Esophagus (tissue), 2 donors: ENCODE results near the gene PRKACA. TPM values are rescaled to one million over a fixed set of nuclear protein-coding genes. Genes with fewer than 3 reads are reported as not detected.

Source experiments
- H3K27ac ChIP-seq, 2 donors: one replicate each; pipeline ENCODE4 v1.5.1; 2013; ENCODE audit warnings: low read depth in 2 of 2, mild to moderate bottlenecking in 2 of 2, inconsistent platforms in 1 of 2, low read length in 1 of 2, moderate library complexity in 1 of 2
- H3K27me3 ChIP-seq, 2 donors: one replicate each; pipeline ENCODE4 v1.6.1; 2013; ENCODE audit warnings: low read length in 2 of 2, control low read depth in 1 of 2, mild to moderate bottlenecking in 1 of 2; ENCODE audit not compliant: insufficient read depth in 2 of 2, control insufficient read depth in 1 of 2
- H3K36me3 ChIP-seq, 2 donors: one replicate each; pipeline ENCODE4 v1.6.1; 2013; ENCODE audit warnings: low read length in 1 of 2; ENCODE audit not compliant: control insufficient read depth in 2 of 2, insufficient read depth in 2 of 2
- H3K4me1 ChIP-seq, 2 donors: one replicate each; pipeline ENCODE4 v1.6.1; 2013; ENCODE audit warnings: low read length in 1 of 2; ENCODE audit not compliant: control insufficient read depth in 2 of 2, insufficient read depth in 2 of 2
- H3K4me3 ChIP-seq, 2 donors: one replicate each; pipeline ENCODE4 v1.5.1; 2013; ENCODE audit warnings: low read length in 2 of 2, mild to moderate bottlenecking in 2 of 2, low read depth in 1 of 2, moderate library complexity in 1 of 2
- H3K9me3 ChIP-seq, 2 donors: one replicate each; pipeline ENCODE4 v1.6.1; 2013; ENCODE audit warnings: mild to moderate bottlenecking in 2 of 2, low read depth in 1 of 2, low read length in 1 of 2, moderate library complexity in 1 of 2; ENCODE audit not compliant: control insufficient read depth in 2 of 2, insufficient read depth in 1 of 2
- WGBS, 2 donors: extraction: QIAGEN DNeasy Blood & Tissue Kit; methylation state at CpG; one replicate each; pipeline ENCODE4 v1.1.7; 2013; 5-methylcytosine and 5-hydroxymethylcytosine counted together
- polyA plus RNA-seq, 2 donors: library from polyadenylated mRNA; stranded (reverse); fragments of 200-250 nt; gene quantifications; one replicate each; pipeline ENCODE4 v1.2.3, GENCODE V29; 2013
- donor health status: healthy with polysubstance abuse.
- donor health status: Bipolar disorder and iron deficiency.

The PRKACA gene
- polyA plus RNA-seq, 2 donors: 31.2 to 32.2 TPM

DNA sequence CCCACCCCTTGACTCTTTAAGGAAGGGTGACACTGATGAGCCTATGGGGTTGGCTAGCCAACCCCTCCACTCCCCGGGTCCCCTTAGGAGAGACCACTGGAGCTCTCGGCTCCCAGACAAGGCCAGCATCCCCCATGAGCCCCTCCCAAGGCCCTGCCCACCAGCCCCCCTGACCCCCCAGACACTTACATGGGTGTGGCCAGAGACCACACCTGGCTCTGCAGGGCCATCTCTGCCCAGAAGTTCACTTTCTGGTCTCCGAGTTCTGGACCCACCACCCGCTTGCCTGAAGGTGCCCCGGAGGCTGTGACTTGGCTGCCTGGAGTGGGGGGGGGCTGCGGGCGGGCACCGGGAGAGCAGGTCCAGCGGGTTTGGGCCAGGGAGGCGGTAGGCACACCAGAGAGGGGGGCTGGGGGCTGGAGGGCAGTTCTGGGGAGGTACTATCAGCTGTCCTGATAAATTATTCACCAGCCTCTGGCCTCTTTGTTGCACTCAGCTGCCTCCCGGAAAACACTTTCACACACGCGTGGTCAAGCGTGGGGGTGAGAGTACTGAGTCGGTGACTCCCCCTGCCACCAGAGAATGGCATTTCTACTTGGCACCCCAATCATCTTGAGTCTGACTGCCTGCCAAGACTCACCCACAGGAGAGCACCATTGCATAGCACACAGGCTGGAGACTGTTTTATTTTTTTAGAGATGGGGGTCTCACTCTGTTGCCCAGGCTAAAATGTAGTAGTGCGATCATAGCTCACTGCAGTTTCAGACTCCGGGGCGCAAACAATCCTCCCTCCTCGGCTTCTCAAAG is 55.6 kb downstream of the PRKACA start, which contains the start of gene PALM3:
Gene PALM3 (minus strand): TSS at position 326 of the 807 bp plus-strand sequence. CDS start 96 bp downstream, at position 230.
- Histone ChIP-seq H3K36me3 (no peaks in the 10 kb centered on the region), H3K27me3 (peaks cover 0 to 6% of the 10 kb centered on the region in 2 donors), H3K9me3 (no peaks in the 10 kb centered on the region), H3K27ac (no peak within 1 kb of the TSS), H3K4me3 (no peak within 1 kb of the TSS), H3K4me1 (peaks cover 0 to 11% of the 10 kb centered on the region in 2 donors)
- WGBS, 2 donors: 41 to 48% methylated on average over 19 of the region's 19 CpGs

DNA sequence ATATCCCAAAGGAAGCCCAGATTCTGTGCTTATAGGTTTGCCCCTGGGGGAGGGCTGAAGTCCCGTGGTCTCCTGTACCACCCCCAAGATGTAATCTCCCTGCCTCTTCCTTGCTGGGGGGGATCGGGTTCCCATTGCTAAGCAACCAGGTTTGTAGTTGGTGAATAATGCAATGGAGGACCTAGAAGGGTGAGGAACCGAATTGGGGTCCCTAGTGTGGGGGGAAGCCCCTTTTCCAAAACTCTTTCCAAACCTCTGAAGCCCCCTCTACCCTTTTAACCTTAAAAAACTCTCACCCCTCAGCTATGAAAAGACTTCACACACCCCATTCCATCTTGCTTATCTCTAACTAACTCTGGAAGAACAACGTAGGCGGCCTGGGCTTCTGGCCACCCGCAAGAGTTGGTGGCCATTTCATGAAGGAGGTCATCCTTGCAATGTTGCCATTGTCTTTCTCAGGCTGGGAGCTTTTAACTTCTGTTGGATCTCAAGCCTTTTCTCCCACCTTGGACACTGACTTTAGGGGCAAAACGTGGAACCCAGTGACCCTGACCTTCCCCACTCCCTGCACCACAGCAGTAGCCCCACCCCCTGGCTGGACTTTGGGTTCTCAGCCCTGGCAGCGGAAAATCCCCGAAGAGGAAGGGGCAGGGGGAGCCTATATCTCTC is 56.3 kb downstream of the PRKACA start:
- H3K4me3 ChIP-seq: no peak overlapping the region
- no peak overlapping the region for H3K27ac ChIP-seq
- peaks cover 0 to 11% of the 10 kb centered on the region in 2 donors for H3K4me1 ChIP-seq
- 42 to 55% methylated on average over 9 of the region's 9 CpGs for WGBS, 2 donors
- H3K9me3 ChIP-seq: no peaks in the 10 kb centered on the region
- H3K27me3 ChIP-seq: peaks cover 0 to 6% of the 10 kb centered on the region in 2 donors
- no peaks in the 10 kb centered on the region for H3K36me3 ChIP-seq

DNA sequence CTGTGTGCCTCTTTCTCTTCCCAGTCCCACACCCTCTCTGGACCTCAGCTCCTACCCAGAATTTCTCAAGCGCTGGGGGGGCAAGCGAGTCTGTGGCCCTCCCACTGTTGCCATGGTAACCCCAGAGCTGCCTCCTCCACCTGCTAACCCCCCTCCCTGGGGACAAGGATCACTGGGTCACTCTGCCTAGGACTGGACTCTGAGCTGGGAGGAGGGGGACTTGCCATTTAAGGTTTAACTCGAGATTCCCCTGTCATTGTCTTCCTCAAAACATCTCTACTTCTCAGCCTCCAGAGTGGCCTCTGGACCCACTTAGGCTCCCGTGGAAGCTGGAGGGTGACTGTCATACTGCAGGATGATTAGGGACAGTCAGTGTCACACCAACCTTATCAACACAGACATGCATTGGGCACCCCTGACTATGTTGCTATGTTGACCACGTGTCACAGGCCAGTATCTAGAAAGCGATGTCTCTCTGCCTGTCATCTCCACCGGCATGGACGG is 57.9 kb downstream of the PRKACA start:
- peaks cover 0 to 6% of the 10 kb centered on the region in 2 donors for H3K27me3 ChIP-seq
- no peak overlapping the region for H3K4me3 ChIP-seq
- H3K27ac ChIP-seq: no peak overlapping the region
- peaks cover 0 to 11% of the 10 kb centered on the region in 2 donors for H3K4me1 ChIP-seq
- no peaks in the 10 kb centered on the region for H3K36me3 ChIP-seq
- WGBS, 2 donors: 38 to 48% methylated on average over 8 of the region's 8 CpGs
- H3K9me3 ChIP-seq: no peaks in the 10 kb centered on the region

DNA sequence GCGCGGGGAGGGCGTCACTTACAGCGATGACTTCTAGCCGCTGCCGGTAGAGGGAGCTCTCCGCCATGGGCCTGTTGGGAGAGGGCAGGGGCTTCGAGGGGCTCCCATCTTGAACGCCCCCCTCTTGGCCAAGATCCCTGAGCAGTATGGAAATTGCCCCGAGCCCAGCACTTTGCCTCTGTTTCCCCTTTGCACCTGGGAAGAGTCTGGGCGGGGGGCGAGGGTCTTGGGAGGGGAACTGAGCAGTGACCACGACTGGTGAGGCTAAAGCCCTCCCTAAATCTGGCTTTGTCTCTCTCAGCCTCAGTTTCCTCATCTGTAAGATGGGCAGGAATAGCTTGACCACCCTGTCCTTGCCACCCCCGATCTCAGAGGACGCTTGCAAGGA is 58.5 kb downstream of the PRKACA start:
- Histone ChIP-seq H3K4me3 (no peak overlapping the region), H3K27me3 (peaks cover 0 to 6% of the 10 kb centered on the region in 2 donors), H3K4me1 (peaks cover 0 to 11% of the 10 kb centered on the region in 2 donors), H3K9me3 (no peaks in the 10 kb centered on the region), H3K36me3 (no peaks in the 10 kb centered on the region), H3K27ac (no peak overlapping the region)
- WGBS, 2 donors: 19 to 21% methylated on average over 15 of the region's 15 CpGs

DNA sequence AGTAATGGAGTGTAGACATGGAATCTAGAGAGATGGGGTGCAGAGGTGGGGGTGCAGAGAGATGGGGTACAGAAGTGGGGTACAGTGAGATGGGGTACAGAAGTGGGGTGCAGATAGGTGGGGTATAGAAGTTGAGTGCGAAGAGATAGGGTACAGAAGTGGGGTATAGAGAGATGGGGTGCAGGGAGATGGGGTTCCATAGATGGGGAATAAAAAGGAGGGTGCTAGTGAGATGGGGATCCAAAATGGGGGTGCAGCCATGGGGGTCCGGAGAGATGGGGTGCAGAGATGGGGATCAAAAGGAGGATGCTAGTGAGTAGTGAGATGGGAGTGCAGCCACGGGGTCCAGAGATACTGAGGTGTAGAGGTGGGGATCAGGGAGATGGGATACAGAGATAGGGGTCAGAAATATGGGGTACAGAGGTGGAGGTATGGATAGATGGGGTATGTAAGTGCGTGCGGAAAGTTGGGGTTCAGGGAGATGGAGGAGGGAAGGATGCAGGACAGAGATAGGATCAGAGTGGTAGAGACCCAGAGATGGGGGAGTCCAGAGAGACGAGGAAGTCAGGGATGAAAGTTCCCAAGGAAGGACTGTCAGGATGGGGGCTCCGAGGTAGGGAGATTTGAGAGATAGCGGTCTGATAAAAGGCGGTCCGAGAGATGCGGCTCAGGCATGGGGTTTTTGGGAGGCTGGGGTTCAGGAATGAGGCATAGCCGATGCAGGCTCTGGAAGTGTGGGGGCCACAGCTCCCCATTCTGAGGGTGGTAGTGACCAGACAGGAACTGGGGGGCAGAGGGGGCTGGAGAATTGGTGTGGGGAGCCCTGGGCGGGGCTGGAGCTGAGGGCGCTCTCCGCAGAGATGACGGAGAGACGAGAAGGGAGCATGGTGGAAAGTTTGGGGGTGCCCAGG is 59.1 kb downstream of the PRKACA start:
- Histone ChIP-seq H3K4me3 (no peak overlapping the region), H3K36me3 (no peaks in the 10 kb centered on the region), H3K27me3 (peaks cover 0 to 6% of the 10 kb centered on the region in 2 donors), H3K4me1 (peaks cover 0 to 11% of the 10 kb centered on the region in 2 donors), H3K27ac (no peak overlapping the region), H3K9me3 (no peaks in the 10 kb centered on the region)
- 28 to 29% methylated on average over 17 of the region's 17 CpGs for WGBS, 2 donors

DNA sequence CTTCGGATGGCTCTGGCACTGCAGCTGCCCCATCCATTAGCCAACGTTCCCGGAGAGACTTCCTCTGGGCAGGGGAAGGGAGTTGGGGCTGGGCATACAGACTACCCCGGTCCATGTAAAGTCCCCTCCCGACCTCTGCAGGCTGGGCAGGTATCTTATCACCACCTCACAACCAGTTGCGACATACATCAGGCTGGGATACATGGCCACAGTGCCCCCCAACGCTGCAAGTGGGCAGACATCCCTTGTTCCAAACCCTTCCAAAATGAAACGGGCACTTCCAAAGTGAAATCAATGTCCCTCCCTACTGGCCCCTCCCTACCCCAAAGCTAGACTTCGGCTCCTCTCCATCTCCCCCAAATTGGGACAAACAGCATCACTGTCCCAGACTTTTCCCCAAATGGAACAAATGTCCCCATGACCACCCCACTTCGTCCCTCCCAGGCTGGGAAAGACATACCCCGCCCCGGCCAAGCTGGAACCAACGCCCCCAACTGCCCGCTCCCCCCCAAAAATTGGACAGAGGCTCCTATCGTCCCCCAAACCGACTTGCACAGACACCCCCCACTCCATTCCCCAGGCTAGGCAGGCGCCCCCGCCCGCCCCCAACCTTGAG is 60.7 kb downstream of the PRKACA start:
- peaks cover 0 to 2% of the 10 kb centered on the region in 2 donors for H3K9me3 ChIP-seq
- H3K4me1 ChIP-seq: peaks cover 0 to 11% of the 10 kb centered on the region in 2 donors
- peaks cover 0 to 6% of the 10 kb centered on the region in 2 donors for H3K27me3 ChIP-seq
- H3K36me3 ChIP-seq: no peaks in the 10 kb centered on the region
- 32 to 37% methylated on average over 19 of the region's 19 CpGs for WGBS, 2 donors
- H3K4me3 ChIP-seq: no peak overlapping the region
- H3K27ac ChIP-seq: no peak overlapping the region

DNA sequence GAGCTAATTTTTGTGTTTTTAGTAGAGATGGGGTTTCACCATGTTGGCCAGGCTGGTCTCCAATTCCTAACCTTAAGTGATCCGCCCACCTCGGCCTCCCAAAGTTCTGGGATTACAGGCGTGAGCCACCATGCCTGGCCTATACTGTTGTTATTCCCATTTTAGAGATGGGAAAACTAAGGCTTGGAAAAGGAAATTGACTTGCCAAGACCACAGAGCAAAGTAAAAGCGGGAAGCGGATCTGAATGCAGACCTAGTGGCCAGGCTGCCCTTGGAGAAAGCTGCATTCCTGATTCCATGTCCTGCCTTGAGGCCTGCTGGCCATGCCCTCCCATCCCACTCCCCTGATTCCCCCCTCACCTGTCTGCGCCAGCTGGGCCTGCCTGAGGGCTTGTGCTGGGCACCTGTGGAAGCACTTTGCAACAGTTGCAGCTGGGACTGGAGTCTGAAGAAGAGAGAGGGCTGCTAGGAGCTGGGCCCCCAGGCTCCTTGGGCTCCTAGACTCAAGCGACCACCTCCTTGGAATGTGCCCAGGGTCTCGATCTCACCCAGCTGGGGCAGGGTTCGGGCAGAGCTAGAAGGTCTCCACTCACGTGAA is 61.4 kb downstream of the PRKACA start:
- no peak overlapping the region for H3K4me3 ChIP-seq
- H3K27ac ChIP-seq: no peak overlapping the region
- H3K9me3 ChIP-seq: peaks cover 0 to 2% of the 10 kb centered on the region in 2 donors
- peaks cover 0 to 6% of the 10 kb centered on the region in 2 donors for H3K27me3 ChIP-seq
- H3K36me3 ChIP-seq: no peaks in the 10 kb centered on the region
- peaks cover 0 to 11% of the 10 kb centered on the region in 2 donors for H3K4me1 ChIP-seq
- WGBS, 2 donors: 92 to 95% methylated on average over 10 of the region's 10 CpGs

DNA sequence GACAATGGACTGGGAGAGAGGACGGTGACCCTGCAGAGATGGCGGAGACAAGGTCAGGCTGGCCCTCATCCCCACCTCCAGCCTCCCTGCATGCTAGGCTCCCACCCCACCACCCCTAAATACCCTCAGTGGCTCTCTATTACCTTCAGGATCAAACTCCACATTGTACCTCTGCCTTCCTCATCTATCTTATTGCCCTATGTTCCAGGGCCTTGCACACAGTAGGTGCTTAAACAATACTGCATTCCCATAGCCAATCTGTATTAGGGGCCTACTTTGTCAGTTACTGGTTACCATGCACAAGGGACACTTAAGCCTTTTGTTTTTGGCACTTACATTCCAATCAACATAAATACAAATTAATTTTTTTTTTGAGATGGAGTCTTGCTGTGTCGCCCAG is 62.2 kb downstream of the PRKACA start:
- H3K4me3 ChIP-seq: no peak overlapping the region
- WGBS, 2 donors: 87 to 90% methylated on average over 3 of the region's 3 CpGs
- peaks cover 0 to 6% of the 10 kb centered on the region in 2 donors for H3K27me3 ChIP-seq

More for the DNA sequence above, 62.2 kb downstream of the PRKACA start:
- Histone ChIP-seq H3K4me1 (peaks cover 0 to 11% of the 10 kb centered on the region in 2 donors), H3K27ac (no peak overlapping the region), H3K9me3 (peaks cover 0 to 2% of the 10 kb centered on the region in 2 donors), H3K36me3 (peaks cover 0 to 2% of the 10 kb centered on the region in 2 donors)
